ENCODE measurements around the gene ATXN7L2. TPM values are rescaled to one million over a fixed set of nuclear protein-coding genes. Genes with fewer than 3 reads are reported as not detected.
"Not testable (repeated sequence)": the region's sequence is repeated elsewhere in the genome, so short reads cannot be mapped to it uniquely, and the experiment has no call there.

Gene ATXN7L2
- total and polyA plus RNA-seq, 2 of the 8 experiments (the other 6 are each of a cell fraction or from before 2014, with no cell fraction given): 8.1 to 9.3 TPM

- not testable (repeated sequence) for H3K23ac ChIP-seq (ENCODE audit: insufficient read length); H3K27ac ChIP-seq (ENCODE audit: low read depth, low read length); H3K4me3 ChIP-seq (ENCODE audit: extremely low read depth in 1 of 4, insufficient read depth in 2 of 4, low read depth in 3 of 4, low read length in 4 of 4); H2AK5ac ChIP-seq (ENCODE audit: low read depth, low read length); H3K56ac ChIP-seq (replicated peaks; ENCODE audit: insufficient read length, low read depth, low read length); H2BK15ac ChIP-seq (ENCODE audit: low read length); H2BK5ac ChIP-seq (ENCODE audit: low read depth, low read length); H3K27me3 ChIP-seq (replicated peaks in 1 of 4; ENCODE audit: control insufficient read depth in 3 of 4, extremely low read depth in 1 of 4, insufficient read depth in 3 of 4, low read length in 3 of 4); H3K36me3 ChIP-seq (ENCODE audit: control insufficient read depth in 2 of 4, insufficient read depth in 4 of 4, low read length in 3 of 4); H3K79me2 ChIP-seq (ENCODE audit: control insufficient read depth in 1 of 2, insufficient read depth in 2 of 2, low read length in 2 of 2); H3K23me2 ChIP-seq (ENCODE audit: low read depth, low read length); H3K9me3 ChIP-seq (ENCODE audit: insufficient read depth in 2 of 2, low read depth in 1 of 2, low read length in 1 of 2); H3K4me2 ChIP-seq (ENCODE audit: insufficient read depth in 1 of 2, low read depth in 2 of 2, low read length in 2 of 2); H3K9ac ChIP-seq (replicated peaks in 1 of 4; ENCODE audit: extremely low read depth in 1 of 4, low read depth in 3 of 4, low read length in 3 of 4); H3K18ac ChIP-seq (ENCODE audit: extremely low read depth, low read length); H2BK20ac ChIP-seq (ENCODE audit: low read length); H3K14ac ChIP-seq (ENCODE audit: insufficient read length); H3K79me1 ChIP-seq (ENCODE audit: low read depth, low read length); H4K91ac ChIP-seq (replicated peaks; ENCODE audit: insufficient read length, low read length); H4K5ac ChIP-seq (ENCODE audit: insufficient read length, low read depth, low read length); H3K4ac ChIP-seq (replicated peaks; ENCODE audit: insufficient read length, low read depth, low read length); FAIRE-seq; H4K20me1 ChIP-seq (replicated peaks in 1 of 2; ENCODE audit: control insufficient read depth in 1 of 2, insufficient read depth in 2 of 2, low read length in 2 of 2); DNase-seq (ENCODE audit: low read depth in 1 of 2, low spot score in 2 of 2); H4K8ac ChIP-seq (ENCODE audit: extremely low read depth, insufficient read depth, low read length); H2BK120ac ChIP-seq (replicated peaks; ENCODE audit: low read depth, low read length); H3K4me1 ChIP-seq (replicated peaks in 1 of 4; ENCODE audit: control insufficient read depth in 3 of 4, insufficient read depth in 4 of 4, low read length in 3 of 4); H2AFZ ChIP-seq (ENCODE audit: low read length); H2BK12ac ChIP-seq (ENCODE audit: low read depth, low read length)
- CTCF ChIA-PET (ENCODE audit: partially characterized antibody): interaction anchor here (0.9 to 3.7 kb wide), 5 partner anchors 10 to 61 kb away, joined by 3 to 16 read pairs (median 4); partner anchors contain the start of gene ATXN7L2
- WGBS, 2 experiments (ENCODE audit: extremely low coverage in 1 of 2, insufficient coverage in 1 of 2, insufficient read length in 1 of 2, insufficient replicate concordance in 2 of 2, low coverage in 1 of 2, low lambda C conversion rate in 2 of 2, missing lambda C conversion rate in 1 of 2): 83% methylated on average over 12 of the region's 12 CpGs; no CpG with 5 or more reads in 1 of the 2 experiments
- POLR2A ChIA-PET (ENCODE audit: partially characterized antibody): interaction anchor here (0.6 to 1.0 kb wide), 3 partner anchors 193 to 213 kb away, joined by 3 read pairs; no protein-coding TSS in a partner anchor
Measured at GRCh38 chr1:109473284-109474057, 10.2 kb upstream of the ATXN7L2 start.
